COLO668 (cell line): Measurements from ENCODE around the gene JADE2.
A peak's percentile ranks its signal among the peaks of the same experiment; 100 is the strongest.
"Not testable (repeated sequence)": the region's sequence is repeated elsewhere in the genome, so short reads cannot be mapped to it uniquely, and the experiment has no call there.

Experiments used
- DNase-seq: peaks from one replicate; lab custom pipeline; 2025; ENCODE audit not compliant: unreplicated experiment; lab: John Stamatoyannopoulos, UW

Gene JADE2

GRCh38 chr5:134550271-134551214, 25.1 kb downstream of the JADE2 start:
- no peak for DNase-seq

DNA sequence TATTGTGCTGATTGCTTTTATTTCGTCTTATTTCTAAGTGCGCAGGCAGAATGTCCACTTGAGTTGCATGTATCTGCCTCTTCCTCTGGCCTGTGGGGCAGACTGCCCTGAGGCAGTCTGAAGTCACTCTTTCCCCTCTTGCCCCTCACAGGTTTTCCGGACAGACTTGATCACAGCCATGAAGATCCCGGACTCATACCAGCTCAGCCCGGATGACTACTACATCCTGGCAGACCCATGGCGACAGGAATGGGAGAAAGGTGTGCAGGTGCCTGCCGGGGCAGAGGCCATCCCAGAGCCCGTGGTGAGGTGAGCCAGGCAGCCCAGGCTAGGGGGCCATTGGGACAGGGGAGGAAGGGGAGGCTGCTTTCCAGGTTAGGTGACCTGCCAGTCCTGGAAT, 26.4 kb downstream of the JADE2 start:
- DNase-seq = no peak

- no peak for DNase-seq
Measured at GRCh38 chr5:134552301-134552700, 26.8 kb downstream of the JADE2 start.

- not testable (repeated sequence) for DNase-seq
Measured at GRCh38 chr5:134552716-134553115, 27.2 kb downstream of the JADE2 start.

- DNase-seq = no peak
Measured at GRCh38 chr5:134553821-134554267, 28.4 kb downstream of the JADE2 start.

GRCh38 chr5:134554319-134555222, 29.1 kb downstream of the JADE2 start:
- no peak for DNase-seq

- no peak for DNase-seq
Measured at GRCh38 chr5:134555223-134555889, 29.9 kb downstream of the JADE2 start.

DNA sequence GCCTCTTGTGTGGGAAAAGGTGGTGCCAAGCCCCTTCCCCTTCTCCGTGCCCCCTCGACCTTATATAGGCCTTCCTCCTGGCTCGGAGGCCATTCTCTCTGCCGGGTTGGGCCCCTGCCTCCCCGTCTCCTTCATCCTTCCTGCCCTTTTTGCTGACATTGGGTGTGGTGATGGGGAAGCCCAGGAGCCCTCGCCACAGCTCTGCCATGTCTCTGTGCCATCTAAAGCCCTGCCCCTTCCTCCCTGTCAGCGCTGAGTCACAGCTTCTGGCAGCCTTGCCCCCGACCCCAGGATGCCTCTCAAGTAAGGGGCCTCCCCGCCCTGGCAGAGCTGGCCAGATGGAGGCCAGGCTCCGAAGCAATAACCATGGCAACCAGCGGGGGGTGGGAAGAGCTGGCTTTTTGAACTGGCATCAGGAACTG, 30.4 kb downstream of the JADE2 start:
- peak; percentile 3 for DNase-seq

DNA sequence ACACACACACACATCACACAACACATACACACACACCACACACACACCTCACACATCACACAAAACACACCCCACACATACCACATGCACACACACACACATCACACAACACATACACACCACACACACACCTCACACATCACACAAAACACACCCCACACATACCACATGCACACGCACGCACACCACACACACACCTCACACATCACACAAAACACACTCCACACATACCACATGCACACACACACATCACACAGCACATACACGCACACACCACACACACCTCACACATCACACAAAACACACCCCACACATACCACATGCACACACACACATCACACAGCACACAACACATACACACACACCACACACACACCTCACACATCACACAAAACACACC, 31.1 kb downstream of the JADE2 start:
- not testable (repeated sequence) for DNase-seq

DNA sequence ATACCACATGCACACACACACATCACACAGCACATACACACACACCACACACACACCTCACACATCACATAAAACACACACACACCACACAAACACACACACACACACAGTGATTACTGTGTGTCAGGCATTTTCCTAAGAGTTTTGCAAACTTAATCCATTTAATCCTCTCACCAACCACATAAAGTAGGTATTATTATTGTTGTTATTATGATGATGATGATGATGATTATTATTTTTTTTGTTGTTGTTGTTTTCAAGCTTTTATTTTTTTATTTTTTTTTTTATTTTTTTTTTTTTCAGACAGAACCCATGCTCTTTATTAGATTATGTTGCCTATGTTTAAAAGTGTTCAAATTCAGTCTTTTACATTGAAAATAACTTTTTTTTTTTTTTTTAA, 31.5 kb downstream of the JADE2 start:
- no peak for DNase-seq

DNA sequence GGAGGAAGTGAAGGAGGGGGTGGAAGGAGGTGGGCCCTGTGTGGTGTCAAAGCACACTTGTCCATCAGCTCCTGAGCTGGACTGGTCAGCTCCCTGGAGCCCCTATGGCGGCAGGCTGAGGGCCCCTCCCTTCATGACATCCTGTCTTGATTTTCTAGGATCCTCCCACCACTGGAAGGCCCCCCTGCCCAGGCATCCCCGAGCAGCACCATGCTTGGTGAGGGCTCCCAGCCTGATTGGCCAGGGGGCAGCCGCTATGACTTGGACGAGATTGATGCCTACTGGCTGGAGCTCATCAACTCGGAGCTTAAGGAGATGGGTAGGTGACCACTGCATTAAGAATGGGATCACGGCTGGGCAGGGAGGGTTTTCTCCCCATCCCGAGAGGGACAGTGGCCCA, 34.2 kb downstream of the JADE2 start:
- no peak for DNase-seq

DNA sequence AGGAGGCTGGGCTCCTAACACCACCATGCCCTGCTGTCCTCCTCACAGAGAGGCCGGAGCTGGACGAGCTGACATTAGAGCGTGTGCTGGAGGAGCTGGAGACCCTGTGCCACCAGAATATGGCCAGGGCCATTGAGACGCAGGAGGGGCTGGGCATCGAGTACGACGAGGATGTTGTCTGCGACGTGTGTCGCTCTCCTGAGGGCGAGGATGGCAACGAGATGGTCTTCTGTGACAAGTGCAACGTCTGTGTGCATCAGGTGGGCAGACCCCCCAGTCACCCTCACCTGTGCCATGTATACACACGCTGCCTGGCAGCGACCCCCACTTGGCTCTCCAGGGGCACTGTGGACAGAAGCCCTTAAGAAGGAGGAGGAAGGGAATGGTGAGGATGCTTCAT, 35.2 kb downstream of the JADE2 start:
- no peak for DNase-seq

DNA sequence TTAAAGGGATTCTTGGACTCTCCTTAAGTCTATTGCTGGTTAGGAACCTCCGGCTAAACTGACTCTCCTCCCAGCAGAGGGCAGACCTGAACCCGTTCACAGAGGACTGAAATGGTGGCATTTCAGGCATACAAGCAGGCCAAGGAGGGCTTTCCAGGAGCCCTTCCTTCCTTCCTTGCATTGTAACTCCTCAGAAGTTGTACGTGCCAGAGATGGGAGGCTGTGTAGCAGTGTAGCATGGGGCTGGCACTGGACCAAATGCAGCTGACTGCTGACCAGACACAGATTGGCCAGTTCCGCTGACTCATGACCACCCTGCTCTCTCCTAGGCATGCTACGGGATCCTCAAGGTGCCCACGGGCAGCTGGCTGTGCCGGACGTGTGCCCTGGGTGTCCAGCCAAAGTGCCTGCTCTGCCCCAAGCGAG, 36.4 kb downstream of the JADE2 start:
- DNase-seq = peak; percentile 1

GRCh38 chr5:134563221-134563620, 37.8 kb downstream of the JADE2 start:
- DNase-seq = no peak

DNA sequence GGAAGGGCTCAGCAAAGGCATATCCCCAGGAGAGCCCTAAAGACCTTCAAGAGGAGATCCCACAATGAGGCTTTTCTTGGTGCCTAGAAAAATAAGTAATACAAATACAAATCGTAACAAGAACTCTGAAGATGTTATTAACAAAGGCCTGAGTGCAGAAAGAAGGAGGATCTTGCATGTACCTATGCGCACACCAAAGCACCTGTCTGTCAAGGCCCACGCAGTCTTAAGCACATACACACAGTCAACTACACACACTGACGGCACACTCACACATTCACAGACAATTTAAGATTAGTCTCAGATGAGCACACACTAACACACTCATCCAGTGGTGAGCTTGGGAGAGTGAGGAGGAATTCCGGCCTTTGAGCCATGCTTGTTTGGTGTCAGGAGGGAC, 38.5 kb downstream of the JADE2 start:
- no peak for DNase-seq

- DNase-seq = no peak
Measured at GRCh38 chr5:134564396-134564795, 38.9 kb downstream of the JADE2 start.

GRCh38 chr5:134565791-134566740, 40.6 kb downstream of the JADE2 start:
- DNase-seq = no peak

GRCh38 chr5:134566741-134567221, 41.3 kb downstream of the JADE2 start:
- no peak for DNase-seq

DNA sequence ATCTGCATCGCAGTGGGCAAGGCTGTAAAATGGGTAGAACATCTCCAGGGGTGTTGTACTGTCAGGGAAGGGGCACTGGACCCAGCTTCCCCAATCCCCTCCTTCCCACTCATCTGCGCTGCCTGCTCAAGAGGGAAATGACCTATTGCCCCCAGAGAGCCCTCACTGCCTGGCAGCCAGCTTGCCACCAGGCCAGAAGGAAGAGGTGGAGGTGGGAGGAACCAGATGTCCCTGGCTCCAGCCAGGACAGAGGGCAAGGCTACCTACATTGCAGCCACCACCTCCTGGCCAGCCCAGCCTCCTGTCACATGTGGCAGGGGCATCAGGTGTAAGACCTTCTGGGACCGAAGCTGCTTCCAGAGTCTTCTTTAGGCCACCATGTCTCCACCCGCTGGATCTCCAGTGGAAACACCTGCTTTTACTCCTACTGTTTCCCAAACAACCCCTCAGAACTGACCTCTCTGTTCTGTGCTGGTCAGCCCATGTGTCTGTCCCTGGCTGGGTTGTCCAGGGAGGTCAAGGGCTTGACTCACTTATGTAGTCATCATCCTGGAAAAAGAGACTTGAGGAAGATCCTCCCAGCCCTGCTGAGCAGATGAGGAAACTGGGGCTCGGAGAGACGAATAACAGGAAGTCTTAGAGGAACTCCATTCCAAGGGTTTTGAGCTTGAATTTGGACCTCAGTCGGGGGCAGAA, 42.3 kb downstream of the JADE2 start:
- no peak for DNase-seq
